GM12878 (cell line): ENCODE results near the gene FNDC11. TPM values are rescaled to one million over a fixed set of nuclear protein-coding genes. Genes with fewer than 3 reads are reported as not detected.

Experiments used
- LARP7 ChIP-seq: fragments of 450-650 bp; IDR thresholded peaks from 2 replicates; pipeline ENCODE4 v1.6.1; 2017; ENCODE audit warnings: mild to moderate bottlenecking
- PBX3 ChIP-seq: IDR thresholded peaks from 2 replicates; pipeline ENCODE4 v1.6.1; 2011; ENCODE audit warnings: mild to moderate bottlenecking, low read depth, low read length, moderate library complexity; ENCODE audit not compliant: insufficient replicate concordance
- REST ChIP-seq: IDR thresholded peaks from 2 replicates; pipeline ENCODE4 v1.6.1; 2012; ENCODE audit warnings: mild to moderate bottlenecking, low read depth, low read length
- YBX1 ChIP-seq: fragments of 450-650 bp; IDR thresholded peaks from 2 replicates; pipeline ENCODE4 v1.6.1; 2016; ENCODE audit warnings: antibody characterized with exemption
- YY1 ChIP-seq: IDR thresholded peaks from 2 replicates; pipeline ENCODE4 v1.6.1; 2011; ENCODE audit warnings: low read depth, mild to moderate bottlenecking, low read length
- ZNF274 ChIP-seq: IDR thresholded peaks from one replicate; pipeline ENCODE4 v1.8.0; 2011; ENCODE audit not compliant: insufficient read length, insufficient read depth
- polyA plus RNA-seq, 11 experiments: library from polyadenylated mRNA; depleted of rRNA in 4 of 11; unstranded in 6 of 11; stranded (reverse) in 5 of 11; fragments of >200 nt; fragmentation: Nextera tagmentation in 4 of 11; fragmentation: Illumina TruSeq in 1 of 11; extraction: Ambion mirVana in 4 of 11; extraction: Trizol in 1 of 11; gene quantifications; 1 replicate in 1 of 11; 2 replicates in 10 of 11; pipeline versions ENCODE4 v1.2.1 to v1.2.3, GENCODE V29; 2011 to 2016; ENCODE audit warnings: inconsistent platforms in 2 of 11, missing spikeins in 2 of 11, low read depth in 1 of 11
- total RNA-seq, 4 experiments: library from RNA; depleted of rRNA in 3 of 4; stranded (reverse); fragments of >200 nt in 3 of 4; fragmentation: Illumina TruSeq in 1 of 4; extraction: Trizol in 1 of 4; gene quantifications; 2 replicates each; pipeline versions ENCODE4 v1.2.1 to v1.2.3, GENCODE V29; 2013 to 2021

FNDC11 gene
- total and polyA plus RNA-seq, 10 of the 15 experiments (the other 5 are each of a cell fraction or from before 2014, with no cell fraction given) = 0.09 to 0.72 (median 0.34) TPM; not detected in 2

- TF ChIP-seq REST (no peak), YBX1 (no peak), PBX3 (no peak), ZNF274 (no peak), LARP7 (no peak), YY1 (no peak)
Observed at GRCh38 chr20:63546256-63546955, 7.6 kb upstream of the FNDC11 start (continued).
